DOHH2 (cell line): ENCODE measurements around the gene ANO10.

Experiments used
- EZH2phosphoT487 ChIP-seq: fragments of 200-600 bp; sonication (generic); IDR thresholded peaks from 2 replicates; pipeline ENCODE4 v1.6.1; 2017; ENCODE audit warnings: borderline replicate concordance, mild to moderate bottlenecking, antibody characterized with exemption, low read length, moderate library complexity, mixed read lengths
- TF ChIP-seq, protein P1 (sequence below): fragments of 200-600 bp; sonication (generic); IDR thresholded peaks from one replicate; pipeline ENCODE4 v1.5.1; 2014; ENCODE audit warnings: antibody characterized with exemption, mild to moderate bottlenecking, low read depth, low read length; ENCODE audit not compliant: poor library complexity, severe bottlenecking

DNA sequence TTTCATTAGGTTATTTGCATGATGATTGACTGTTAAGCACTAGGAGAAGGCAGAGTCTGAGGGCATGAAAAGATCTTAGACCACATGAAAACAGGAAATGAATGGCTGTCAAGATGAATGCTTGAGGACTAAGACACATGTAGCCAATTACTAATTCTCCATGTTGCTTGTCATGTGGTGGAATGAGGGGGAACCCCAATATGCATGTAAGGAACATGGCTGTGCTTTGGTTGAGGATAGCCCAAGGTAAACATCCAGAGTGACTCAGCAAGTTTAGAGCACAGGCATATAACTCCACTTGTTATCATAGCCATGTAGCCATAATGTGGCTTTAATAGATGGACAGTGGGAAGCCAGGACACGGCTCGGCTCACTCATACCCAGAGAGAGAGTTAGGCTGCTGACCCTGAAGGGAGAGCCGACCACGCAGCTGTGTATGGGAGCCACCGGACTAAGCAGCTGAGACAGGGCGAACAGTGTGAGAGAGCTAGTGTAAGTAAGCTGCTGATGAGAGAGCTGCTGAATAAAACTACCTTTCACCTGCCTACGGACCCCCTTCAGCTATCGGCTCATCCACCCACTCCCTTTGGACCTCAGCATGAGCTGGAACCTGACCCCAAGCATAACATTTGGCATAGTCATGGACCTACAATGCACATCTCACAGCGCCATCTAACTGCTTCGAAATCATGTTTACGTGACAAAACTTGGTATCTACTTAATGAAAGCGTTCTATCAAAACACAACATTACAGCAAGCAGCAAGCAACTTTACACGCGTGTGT, 37.6 kb downstream of the ANO10 start:
- TF ChIP-seq, protein P1, sequence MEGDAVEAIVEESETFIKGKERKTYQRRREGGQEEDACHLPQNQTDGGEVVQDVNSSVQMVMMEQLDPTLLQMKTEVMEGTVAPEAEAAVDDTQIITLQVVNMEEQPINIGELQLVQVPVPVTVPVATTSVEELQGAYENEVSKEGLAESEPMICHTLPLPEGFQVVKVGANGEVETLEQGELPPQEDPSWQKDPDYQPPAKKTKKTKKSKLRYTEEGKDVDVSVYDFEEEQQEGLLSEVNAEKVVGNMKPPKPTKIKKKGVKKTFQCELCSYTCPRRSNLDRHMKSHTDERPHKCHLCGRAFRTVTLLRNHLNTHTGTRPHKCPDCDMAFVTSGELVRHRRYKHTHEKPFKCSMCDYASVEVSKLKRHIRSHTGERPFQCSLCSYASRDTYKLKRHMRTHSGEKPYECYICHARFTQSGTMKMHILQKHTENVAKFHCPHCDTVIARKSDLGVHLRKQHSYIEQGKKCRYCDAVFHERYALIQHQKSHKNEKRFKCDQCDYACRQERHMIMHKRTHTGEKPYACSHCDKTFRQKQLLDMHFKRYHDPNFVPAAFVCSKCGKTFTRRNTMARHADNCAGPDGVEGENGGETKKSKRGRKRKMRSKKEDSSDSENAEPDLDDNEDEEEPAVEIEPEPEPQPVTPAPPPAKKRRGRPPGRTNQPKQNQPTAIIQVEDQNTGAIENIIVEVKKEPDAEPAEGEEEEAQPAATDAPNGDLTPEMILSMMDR, result no peak
- TF ChIP-seq EZH2phosphoT487, result no peak
